HepG2 (cell line): ENCODE data around the gene KCNQ2. TPM values are rescaled to one million over a fixed set of nuclear protein-coding genes. Genes with fewer than 3 reads are reported as not detected.

ENCODE experiments used
- ATAC-seq: fragments of 200-7000 bp; cut with Tn5 transposase; 3 replicates; pipeline ENCODE4 v1.9.1; 2020; ENCODE audit warnings: mild to moderate bottlenecking, moderate library complexity
- BruUV-seq: library from RNA; stranded (reverse); fragments of 400-500 nt; replicated peaks from 2 replicates; lab custom pipeline; 2021; lab: Mats Ljungman, UMichigan
- CTCF ChIA-PET: fragments of 300-600 bp; formaldehyde crosslinking; extraction: SDS; loops from one replicate; lab custom pipeline; 2021; ENCODE audit warnings: low total read pairs, inconsistent platforms, low intra/inter-chr PET ratio; lab: Yijun Ruan, JAX
- POLR2A ChIA-PET: fragments of 350-600 bp; sonication (Branson Sonifier 250); formaldehyde crosslinking; loops from one replicate; lab custom pipeline; 2020; ENCODE audit warnings: antibody characterized with exemption, inconsistent platforms; lab: Yijun Ruan, JAX
- DNase-seq: peaks from one replicate; pipeline ENCODE4 v3.0.0-alpha.2; 2015; ENCODE audit warnings: low spot score
- FAIRE-seq: peaks from 3 replicates; lab custom pipeline; 2011; peaks lifted over from hg19 to GRCh38; lab: Jason Lieb, UNC
- H2AFZ ChIP-seq: one replicate; pipeline ENCODE4 v1.6.1; 2011; ENCODE audit warnings: low read length, inconsistent platforms
- H3K27ac ChIP-seq: fragments of 300-600 bp; 3 replicates; pipeline ENCODE4 v1.8.0; 2011; ENCODE audit warnings: mixed run types, mild to moderate bottlenecking, mixed read lengths, low read length, inconsistent platforms; ENCODE audit not compliant: insufficient read depth; ENCODE audit errors: extremely low read length
- H3K27me3 ChIP-seq, 2 experiments: fragments of 200-600 bp in 1 of 2; 2 replicates in 1 of 2; 3 replicates in 1 of 2; pipeline versions ENCODE4 v1.6.0 to v1.8.0; 2011; ENCODE audit warnings: low read length in 2 of 2, mild to moderate bottlenecking in 2 of 2, moderate library complexity in 2 of 2, inconsistent platforms in 1 of 2; ENCODE audit not compliant: insufficient read depth in 2 of 2, control insufficient read depth in 1 of 2
- H3K36me3 ChIP-seq, 2 experiments: fragments of 200-600 bp in 1 of 2; replicated peaks in 1 of 2; 2 replicates in 1 of 2; 3 replicates in 1 of 2; pipeline versions ENCODE4 v1.5.1 to v1.8.0; 2011; ENCODE audit warnings: low read length in 2 of 2, inconsistent platforms in 1 of 2; ENCODE audit not compliant: insufficient read depth in 2 of 2, control insufficient read depth in 1 of 2
- H3K4me1 ChIP-seq: 2 replicates; pipeline ENCODE4 v1.5.1; 2012; ENCODE audit warnings: low read length, inconsistent platforms; ENCODE audit not compliant: insufficient read depth
- H3K4me2 ChIP-seq: 2 replicates; pipeline ENCODE4 v1.6.0; 2011; ENCODE audit warnings: low read depth, low read length, inconsistent platforms
- H3K4me3 ChIP-seq, 3 experiments: fragments of 200-600 bp in 1 of 3; sonication (generic), shearing (Covaris generic) in 1 of 3; replicated peaks in 1 of 3; 2 replicates each; pipeline ENCODE4 v1.5.1; 2011 to 2016; ENCODE audit warnings: low read length in 3 of 3, inconsistent platforms in 2 of 3, low read depth in 2 of 3, mild to moderate bottlenecking in 2 of 3, control low read depth in 1 of 3, mixed read lengths in 1 of 3; ENCODE audit not compliant: insufficient read depth in 1 of 3
- H3K79me2 ChIP-seq: one replicate; pipeline ENCODE4 v1.6.1; 2011; ENCODE audit warnings: low read length, inconsistent platforms; ENCODE audit not compliant: insufficient read depth
- H3K9ac ChIP-seq: 2 replicates; pipeline ENCODE4 v1.6.0; 2011; ENCODE audit warnings: mild to moderate bottlenecking, low read depth, low read length, inconsistent platforms; ENCODE audit not compliant: insufficient read depth
- H3K9me3 ChIP-seq: 2 replicates; pipeline ENCODE4 v1.5.1; 2012; ENCODE audit warnings: mild to moderate bottlenecking, low read length
- H4K20me1 ChIP-seq: 2 replicates; pipeline ENCODE4 v1.6.0; 2011; ENCODE audit warnings: inconsistent platforms, mild to moderate bottlenecking, low read length, moderate library complexity; ENCODE audit not compliant: insufficient read depth
- EED ChIP-seq: sonication (generic); formaldehyde crosslinking; IDR thresholded peaks from 2 replicates; pipeline ENCODE4 v1.5.0; 2020; ENCODE audit warnings: mild to moderate bottlenecking, missing genetic modification reagents
- EZH2 ChIP-seq: conservative IDR thresholded peaks from 2 replicates; pipeline ENCODE4 v1.6.1; 2012; ENCODE audit warnings: mild to moderate bottlenecking, low read depth, low read length, moderate library complexity
- MTF2 ChIP-seq: sonication (generic); formaldehyde crosslinking; IDR thresholded peaks from 2 replicates; pipeline ENCODE4 v1.5.0; 2020; ENCODE audit warnings: missing genetic modification reagents, borderline replicate concordance
- ZMYM3 ChIP-seq: sonication (generic); formaldehyde crosslinking; IDR thresholded peaks from 2 replicates; pipeline ENCODE4 v1.5.1; 2020; ENCODE audit warnings: mild to moderate bottlenecking, missing genetic modification reagents
- ZNF282 ChIP-seq: fragments of 450-650 bp; IDR thresholded peaks from 2 replicates; pipeline ENCODE4 v1.6.1; 2018; ENCODE audit not compliant: partially characterized antibody
- WGBS: methylation state at CpG from one replicate; pipeline ENCODE4 v1.1.6; 2017; ENCODE audit warnings: low lambda C conversion rate; 5-methylcytosine and 5-hydroxymethylcytosine counted together
- in situ Hi-C: cut with HindIII; loops from 2 replicates; pipeline ENCODE4 v1.10.0; 2017; ENCODE audit warnings: low pct_unique_long_range_greater_than_20kb; ENCODE audit not compliant: extremely low pct_ligation_motif_present
- intact Hi-C: fragments of 100-400 bp; cut with micrococcal nuclease; formaldehyde crosslinking; loops from one replicate; pipeline ENCODE4 v1.10.0; 2022; ENCODE audit not compliant: unreplicated experiment
- polyA plus RNA-seq, 8 experiments: library from polyadenylated mRNA; depleted of rRNA in 3 of 8; stranded (reverse) in 7 of 8; unstranded in 1 of 8; fragments of >200 nt; fragmentation: Illumina TruSeq in 4 of 8; extraction: Trizol in 4 of 8; gene quantifications; 2 replicates each; pipeline versions ENCODE4 v1.2.1 to v1.2.3, GENCODE V29; 2011 to 2016; ENCODE audit warnings: low read depth in 4 of 8, missing spikeins in 1 of 8, mixed read lengths in 1 of 8; ENCODE audit not compliant: insufficient read depth in 1 of 8
- total RNA-seq, 5 experiments: library from RNA; depleted of rRNA; stranded (reverse); fragments of >200 nt; fragmentation: Illumina TruSeq; extraction: Trizol; gene quantifications; 2 replicates each; pipeline ENCODE4 v1.2.3, GENCODE V29; 2016; ENCODE audit warnings: low read depth in 1 of 5

The KCNQ2 gene
- total and polyA plus RNA-seq, 2 of the 13 experiments (the other 11 are each of a cell fraction or from before 2014, with no cell fraction given): not detected

DNA sequence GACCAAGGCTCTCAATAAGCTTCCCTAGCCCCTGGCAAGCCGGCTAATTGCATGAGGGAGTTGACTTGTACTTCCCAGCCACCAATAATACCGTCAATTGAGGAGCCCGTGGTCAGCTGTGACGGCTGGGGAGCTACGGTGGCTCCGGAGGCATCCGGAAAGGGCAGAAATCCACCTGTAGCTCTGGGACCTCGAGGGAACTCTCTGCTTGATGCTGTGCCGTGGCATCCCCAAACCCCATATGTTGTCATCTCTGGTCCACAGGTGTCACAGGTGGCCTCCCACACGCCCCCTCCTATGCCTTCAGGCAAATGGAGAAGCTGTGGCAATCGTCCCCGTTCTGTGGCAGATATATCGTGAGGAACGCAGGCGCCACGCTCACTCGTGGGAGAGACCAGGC, 5.5 kb upstream of the KCNQ2 start:
- WGBS: 38% methylated on average over 15 of the region's 17 CpGs
- intact Hi-C loops: no loop called here

DNA sequence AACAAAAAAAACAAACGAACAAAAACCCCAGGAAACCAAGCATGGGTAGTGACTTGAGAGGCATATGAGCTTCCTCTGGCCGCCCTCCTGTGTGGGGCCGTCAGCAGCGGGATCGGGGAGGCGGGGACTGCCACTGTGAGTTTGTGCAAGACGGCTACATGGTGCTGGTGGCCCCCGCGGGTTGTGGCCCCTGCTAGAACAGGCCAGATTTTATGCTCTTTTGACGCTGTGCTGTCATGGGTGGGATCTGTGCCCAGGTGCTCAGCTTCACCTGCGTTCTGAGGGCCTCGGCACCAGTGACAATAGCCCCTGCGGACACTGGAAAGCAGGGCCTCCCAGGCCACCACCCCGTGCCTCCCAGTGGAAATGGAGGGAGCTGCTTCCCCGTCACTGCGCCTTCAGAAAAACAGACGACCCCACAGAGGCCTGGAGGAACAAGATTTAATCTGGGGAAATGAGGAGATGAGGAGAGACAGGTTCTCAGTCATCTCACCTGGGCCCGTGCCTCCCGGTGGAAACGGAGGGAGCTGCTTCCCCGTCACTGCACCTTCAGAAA, 4.7 kb upstream of the KCNQ2 start:
- Histone ChIP-seq H3K4me2 (no peak overlapping the region), H3K4me1 (no peaks in the 10 kb centered on the region), H3K9me3 (no peaks in the 10 kb centered on the region), H3K27ac (no peak overlapping the region), H3K36me3 (no peaks in the 10 kb centered on the region), H2AFZ (no peak overlapping the region), H3K9ac (no peak overlapping the region), H4K20me1 (peaks cover 5% of the 10 kb centered on the region; the same call in 1 of the 2 replicates), H3K79me2 (no peaks in the 10 kb centered on the region), H3K4me3 (no peak overlapping the region), H3K27me3 (peaks cover 23 to 85% of the 10 kb centered on the region in 2 experiments)
- WGBS: 10% methylated on average over 21 of the region's 21 CpGs
- BruUV-seq: no TSS peak
- FAIRE-seq (no peak), ATAC-seq (no peak), DNase-seq (no peak)
- ChIA-PET CTCF (no interaction called here), POLR2A (no interaction called here)
- intact Hi-C loops (no loop called here), in situ Hi-C loops (no loop called here)
- TF ChIP-seq EZH2: peak; percentile 63; the same call in 1 of the 2 replicates
- peak; percentile 81; the same call in 1 of the 2 replicates for TF ChIP-seq MTF2 (CRISPR knock-in tag)
- TF ChIP-seq ZNF282: no peak

More for the DNA sequence above, 5.5 kb upstream of the KCNQ2 start:
- H3K4me2 ChIP-seq: no peak overlapping the region
- no peak overlapping the region for H3K27ac ChIP-seq
- peaks cover 2% of the 10 kb centered on the region for H3K4me1 ChIP-seq
- in situ Hi-C loops: no loop called here
- BruUV-seq: no TSS peak
- POLR2A ChIA-PET: no interaction called here
- CTCF ChIA-PET: no interaction called here
- peaks cover 5% of the 10 kb centered on the region; the same call in 1 of the 2 replicates for H4K20me1 ChIP-seq
- TF ChIP-seq ZMYM3 (CRISPR knock-in tag) (no peak), EED (0 out of 2 replicates have a peak, but pooled peaks have one; percentile 24)
- no peak overlapping the region for H3K4me3 ChIP-seq
- no peak for ATAC-seq
- FAIRE-seq: no peak
- peaks cover 30 to 92% of the 10 kb centered on the region in 2 experiments for H3K27me3 ChIP-seq
- H3K9me3 ChIP-seq: no peaks in the 10 kb centered on the region
- H3K9ac ChIP-seq: no peak overlapping the region
- H2AFZ ChIP-seq: no peak overlapping the region
- H3K36me3 ChIP-seq: no peaks in the 10 kb centered on the region
- no peak for DNase-seq
- no peaks in the 10 kb centered on the region for H3K79me2 ChIP-seq
